Measurements from ENCODE around the gene TSPO2.
A peak's percentile ranks its signal among the peaks of the same experiment; 100 is the strongest.

Gene TSPO2

GRCh38 chr6:41027799-41028560, 14.3 kb upstream of the TSPO2 start:
- DNase-seq = peak; percentile 91

- peak; percentile 38 for DNase-seq
These were observed 13.5 kb upstream of the TSPO2 start for GRCh38 chr6:41028561-41029412.

GRCh38 chr6:41032830-41033229, 9.4 kb upstream of the TSPO2 start:
- no peak for DNase-seq

GRCh38 chr6:41033776-41034175, 8.5 kb upstream of the TSPO2 start:
- DNase-seq = no peak

GRCh38 chr6:41036186-41036585, 6.1 kb upstream of the TSPO2 start:
- DNase-seq = no peak

- no peak for DNase-seq
These were observed 5.7 kb upstream of the TSPO2 start for GRCh38 chr6:41036601-41037000.

GRCh38 chr6:41037107-41037900, 5.0 kb upstream of the TSPO2 start:
- no peak for DNase-seq

- no peak for DNase-seq
These were observed 4.1 kb upstream of the TSPO2 start for GRCh38 chr6:41038205-41038604.

- DNase-seq = peak; percentile 78
These were observed 2.9 kb upstream of the TSPO2 start, which contains the start of gene UNC5CL for GRCh38 chr6:41039060-41039998. Gene UNC5CL (minus strand): TSS chr6:41039221. CDS start chr6:41035074, 4,147 bp downstream.

- DNase-seq = peak; percentile 77
These were observed 1.9 kb upstream of the TSPO2 start for GRCh38 chr6:41040101-41040939.

- peak; percentile 73 for DNase-seq
These were observed 1.2 kb upstream of the TSPO2 start for GRCh38 chr6:41040940-41041536.

GRCh38 chr6:41043151-41043550, 884 bp downstream of the TSPO2 start:
- peak; percentile 36 for DNase-seq

- DNase-seq = no peak
These were observed 3.4 kb downstream of the TSPO2 start for GRCh38 chr6:41045664-41046063.

- no peak for DNase-seq
These were observed 3.8 kb downstream of the TSPO2 start for GRCh38 chr6:41046084-41046483.

GRCh38 chr6:41047306-41047705, 5.0 kb downstream of the TSPO2 start:
- no peak for DNase-seq

- no peak for DNase-seq
These were observed 5.8 kb downstream of the TSPO2 start for GRCh38 chr6:41047745-41048732.

- no peak for DNase-seq
These were observed 7.3 kb downstream of the TSPO2 start for GRCh38 chr6:41049521-41049920.

GRCh38 chr6:41049955-41050354, 7.7 kb downstream of the TSPO2 start:
- no peak for DNase-seq

- DNase-seq = peak; percentile 77
These were observed 8.3 kb downstream of the TSPO2 start for GRCh38 chr6:41050536-41050935.
